ENCODE results near the gene GDAP2.

DNA sequence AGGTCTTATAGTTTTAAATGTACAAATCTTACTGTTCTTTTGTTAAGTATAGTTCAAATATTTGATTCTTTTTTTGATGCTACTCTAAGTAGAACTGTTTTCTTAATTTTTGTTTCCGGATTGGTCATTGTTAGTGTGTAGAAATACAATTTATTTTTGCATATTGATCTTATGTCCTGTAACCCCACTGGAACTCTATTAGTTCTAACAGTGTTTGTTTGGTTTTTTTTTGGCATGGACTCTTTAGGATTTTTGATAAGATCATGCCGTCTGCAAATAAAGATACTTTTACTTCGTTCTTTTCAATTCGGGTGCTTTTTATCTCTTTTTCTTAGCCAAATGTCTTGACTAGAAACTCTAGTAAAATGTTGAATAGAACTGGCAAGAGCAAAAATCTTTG is 26.5 kb downstream of the GDAP2 start:
- TF ChIP-seq, protein P1, sequence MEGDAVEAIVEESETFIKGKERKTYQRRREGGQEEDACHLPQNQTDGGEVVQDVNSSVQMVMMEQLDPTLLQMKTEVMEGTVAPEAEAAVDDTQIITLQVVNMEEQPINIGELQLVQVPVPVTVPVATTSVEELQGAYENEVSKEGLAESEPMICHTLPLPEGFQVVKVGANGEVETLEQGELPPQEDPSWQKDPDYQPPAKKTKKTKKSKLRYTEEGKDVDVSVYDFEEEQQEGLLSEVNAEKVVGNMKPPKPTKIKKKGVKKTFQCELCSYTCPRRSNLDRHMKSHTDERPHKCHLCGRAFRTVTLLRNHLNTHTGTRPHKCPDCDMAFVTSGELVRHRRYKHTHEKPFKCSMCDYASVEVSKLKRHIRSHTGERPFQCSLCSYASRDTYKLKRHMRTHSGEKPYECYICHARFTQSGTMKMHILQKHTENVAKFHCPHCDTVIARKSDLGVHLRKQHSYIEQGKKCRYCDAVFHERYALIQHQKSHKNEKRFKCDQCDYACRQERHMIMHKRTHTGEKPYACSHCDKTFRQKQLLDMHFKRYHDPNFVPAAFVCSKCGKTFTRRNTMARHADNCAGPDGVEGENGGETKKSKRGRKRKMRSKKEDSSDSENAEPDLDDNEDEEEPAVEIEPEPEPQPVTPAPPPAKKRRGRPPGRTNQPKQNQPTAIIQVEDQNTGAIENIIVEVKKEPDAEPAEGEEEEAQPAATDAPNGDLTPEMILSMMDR (IDR thresholded peaks at IDR 0.05) = no peak
- no peak for TF ChIP-seq POLR2A (IDR thresholded peaks at IDR 0.05)
